K562 (cell line): ENCODE data around the gene COPA. TPM values are rescaled to one million over a fixed set of nuclear protein-coding genes. Genes with fewer than 3 reads are reported as not detected.

ENCODE experiments used
- CBX2 ChIP-seq: fragments of 200-600 bp; sonication (generic); IDR thresholded peaks from one replicate; pipeline ENCODE4 v1.6.1; 2012; ENCODE audit warnings: mild to moderate bottlenecking, low read length, inconsistent platforms; ENCODE audit not compliant: insufficient read depth, poor library complexity, severe bottlenecking
- CEBPZ ChIP-seq: fragments of 150-350 bp; IDR thresholded peaks from 2 replicates; pipeline ENCODE4 v1.6.1; 2014; ENCODE audit warnings: low read depth, mild to moderate bottlenecking, low read length, borderline replicate concordance
- E2F1 ChIP-seq: sonication (generic); formaldehyde crosslinking; IDR thresholded peaks from 2 replicates; pipeline ENCODE4 v1.8.1; 2023; ENCODE audit warnings: mild to moderate bottlenecking, missing genetic modification reagents, moderate library complexity
- FOS ChIP-seq: IDR thresholded peaks from 3 replicates; pipeline ENCODE4 v1.6.1; 2011; ENCODE audit not compliant: insufficient read length; ENCODE audit errors: extremely low read depth
- PHTF2 ChIP-seq: fragments of 250-450 bp; sonication (Bioruptor Pico); IDR thresholded peaks from 2 replicates; pipeline ENCODE4 v1.5.0; 2021; ENCODE audit warnings: mild to moderate bottlenecking
- POLR2G ChIP-seq: fragments of 200-400 bp; formaldehyde crosslinking; IDR thresholded peaks from 2 replicates; pipeline ENCODE4 v1.6.1; 2017; ENCODE audit warnings: low read depth, mild to moderate bottlenecking, antibody characterized with exemption, low read length, moderate library complexity
- POLR2H ChIP-seq: IDR thresholded peaks from 2 replicates; pipeline ENCODE4 v1.6.1; 2016; ENCODE audit warnings: missing genetic modification characterization, low read depth, mild to moderate bottlenecking, control low read depth, missing compliant biosample characterization, moderate library complexity
- SP2 ChIP-seq: IDR thresholded peaks from 2 replicates; pipeline ENCODE4 v1.6.1; 2011; ENCODE audit warnings: mild to moderate bottlenecking, low read depth, low read length, moderate library complexity; ENCODE audit not compliant: poor library complexity, severe bottlenecking; ENCODE audit errors: extremely low read depth
- TBL1XR1 ChIP-seq, 2 experiments: IDR thresholded peaks; 2 replicates each; pipeline ENCODE4 v1.6.1; 2012; ENCODE audit warnings: improper control_type of control experiment in 2 of 2, low read length in 2 of 2, mild to moderate bottlenecking in 1 of 2
- TCF7L2 ChIP-seq: fragments of 150-350 bp; IDR thresholded peaks from 2 replicates; pipeline ENCODE4 v1.6.1; 2016; ENCODE audit warnings: low read depth, mild to moderate bottlenecking, low read length, moderate library complexity
- XRCC3 ChIP-seq: fragments of 450-650 bp; IDR thresholded peaks from 2 replicates; pipeline ENCODE4 v1.6.1; 2017; ENCODE audit warnings: mild to moderate bottlenecking, moderate library complexity
- XRCC5 ChIP-seq: fragments of 200-400 bp; formaldehyde crosslinking; IDR thresholded peaks from 2 replicates; pipeline ENCODE4 v1.6.1; 2017; ENCODE audit warnings: low read depth, mild to moderate bottlenecking, low read length
- ZNF407 ChIP-seq: fragments of 450-650 bp; IDR thresholded peaks from 2 replicates; pipeline ENCODE4 v1.6.1; 2016; ENCODE audit warnings: low read depth
- polyA plus RNA-seq, 8 experiments: library from polyadenylated mRNA; depleted of rRNA in 4 of 8; stranded (reverse) in 5 of 8; unstranded in 3 of 8; fragments of >200 nt; fragmentation: Nextera tagmentation in 2 of 8; fragmentation: Illumina TruSeq in 1 of 8; extraction: Ambion mirVana in 2 of 8; extraction: Trizol in 1 of 8; gene quantifications; 2 replicates each; pipeline versions ENCODE4 v1.2.1 to v1.2.3, GENCODE V29; 2011 to 2014; ENCODE audit warnings: inconsistent platforms in 1 of 8, missing spikeins in 1 of 8
- total RNA-seq, 7 experiments: library from RNA; depleted of rRNA in 6 of 7; stranded (reverse); fragments of >200 nt in 6 of 7; fragmentation: Illumina TruSeq in 2 of 7; extraction: Trizol in 2 of 7; gene quantifications; 2 replicates each; pipeline versions ENCODE4 v1.2.1 to v1.2.3, GENCODE V29; 2011 to 2021; ENCODE audit warnings: low replicate concordance in 1 of 7

The COPA gene
- total and polyA plus RNA-seq, 9 of the 15 experiments (the other 6 are each of a cell fraction or from before 2014, with no cell fraction given) = 49.8 to 222 (median 110) TPM

- TF ChIP-seq CEBPZ (no peak), CBX2 (no peak), TCF7L2 (no peak), FOS (no peak), SP2 (peak; percentile 93), POLR2G (peak; percentile 98), PHTF2 (CRISPR knock-in tag) (no peak), TBL1XR1 (IDR thresholded peaks at IDR 0.05; ENCODE audit: low read length in 2 of 2) (0 out of 4 replicates have a peak, but pooled peaks of 1 of the 2 experiments have one; percentile 26), E2F1 (CRISPR knock-in tag) (no peak), XRCC5 (peak; percentile 31; the same call in 1 of the 2 replicates), ZNF407 (peak; percentile 60; the same call in 1 of the 2 replicates), POLR2H (tag) (peak; percentile 84), XRCC3 (no peak)
Observed at GRCh38 chr1:160342953-160343869, at the start of gene COPA, which contains the start of gene NCSTN (continued).
